SK-N-MC (cell line): ENCODE measurements around the gene SEMA3A.

Source experiments
- FOXP2 ChIP-seq: optimal IDR thresholded peaks from 2 replicates; pipeline ENCODE3; 2011; ENCODE audit warnings: mild to moderate bottlenecking, moderate library complexity; ENCODE audit not compliant: insufficient read depth; ENCODE audit errors: extremely low read length, control extremely low read depth
- POLR2AphosphoS5 ChIP-seq: IDR thresholded peaks from 2 replicates; pipeline ENCODE4 v1.6.1; 2012; ENCODE audit warnings: mild to moderate bottlenecking, low read depth, low read length, borderline replicate concordance

DNA sequence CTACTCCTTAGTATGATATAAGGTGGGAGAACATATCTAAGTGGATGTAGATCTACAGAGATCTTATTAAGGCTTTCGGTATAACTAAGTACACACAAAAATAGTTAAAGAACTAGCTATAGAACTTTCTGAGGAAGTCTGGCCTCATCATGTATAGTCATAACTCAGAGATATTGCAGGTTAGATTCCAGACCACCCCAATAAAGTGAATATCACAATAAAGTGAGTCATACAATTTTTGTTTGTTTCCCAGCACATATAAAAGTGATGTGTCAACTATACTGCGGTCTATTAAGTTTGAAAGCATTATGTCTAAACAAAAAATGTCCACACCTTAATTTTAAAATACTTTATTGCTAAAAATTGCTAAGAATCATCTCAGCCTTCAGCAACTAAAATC lies 24.7 kb upstream of the SEMA3A start:
- no peak for TF ChIP-seq POLR2AphosphoS5
- TF ChIP-seq FOXP2: no peak
